ENCODE data around the gene FOXE1.

The FOXE1 gene

GRCh38 chr9:97850746-97851445, 2.1 kb upstream of the FOXE1 start:
- Histone ChIP-seq H3K4me1 (ENCODE audit: low read length) (no peaks in the 10 kb centered on the region), H3K36me3 (replicated peaks; ENCODE audit: insufficient read depth, low read length) (no peaks in the 10 kb centered on the region), H3K9me2 (replicated peaks; ENCODE audit: insufficient read depth, low read length) (no peaks in the 10 kb centered on the region), H3K4me3 (ENCODE audit: low read length) (no peak overlapping the region), H3K27ac (ENCODE audit: low read length) (no peak overlapping the region), H2AFZ (ENCODE audit: low read length) (no peak overlapping the region), H3K9ac (ENCODE audit: low read length) (no peak overlapping the region), H3K79me2 (ENCODE audit: low read length) (no peaks in the 10 kb centered on the region), H3K4me2 (ENCODE audit: low read depth, low read length) (no peak overlapping the region), H3K9me3 (replicated peaks; ENCODE audit: insufficient read depth, low read length) (no peaks in the 10 kb centered on the region), H3K27me3 (replicated peaks; ENCODE audit: insufficient read depth, low read length) (peaks cover 46% of the 10 kb centered on the region), H4K20me1 (ENCODE audit: insufficient read depth, low read length) (no peaks in the 10 kb centered on the region), H3F3A (ENCODE audit: insufficient read depth, low read length) (no peaks in the 10 kb centered on the region)
- no peak for TF ChIP-seq EZH2phosphoT487 (IDR thresholded peaks at IDR 0.05; ENCODE audit: low read length)
- TF ChIP-seq, protein P1, sequence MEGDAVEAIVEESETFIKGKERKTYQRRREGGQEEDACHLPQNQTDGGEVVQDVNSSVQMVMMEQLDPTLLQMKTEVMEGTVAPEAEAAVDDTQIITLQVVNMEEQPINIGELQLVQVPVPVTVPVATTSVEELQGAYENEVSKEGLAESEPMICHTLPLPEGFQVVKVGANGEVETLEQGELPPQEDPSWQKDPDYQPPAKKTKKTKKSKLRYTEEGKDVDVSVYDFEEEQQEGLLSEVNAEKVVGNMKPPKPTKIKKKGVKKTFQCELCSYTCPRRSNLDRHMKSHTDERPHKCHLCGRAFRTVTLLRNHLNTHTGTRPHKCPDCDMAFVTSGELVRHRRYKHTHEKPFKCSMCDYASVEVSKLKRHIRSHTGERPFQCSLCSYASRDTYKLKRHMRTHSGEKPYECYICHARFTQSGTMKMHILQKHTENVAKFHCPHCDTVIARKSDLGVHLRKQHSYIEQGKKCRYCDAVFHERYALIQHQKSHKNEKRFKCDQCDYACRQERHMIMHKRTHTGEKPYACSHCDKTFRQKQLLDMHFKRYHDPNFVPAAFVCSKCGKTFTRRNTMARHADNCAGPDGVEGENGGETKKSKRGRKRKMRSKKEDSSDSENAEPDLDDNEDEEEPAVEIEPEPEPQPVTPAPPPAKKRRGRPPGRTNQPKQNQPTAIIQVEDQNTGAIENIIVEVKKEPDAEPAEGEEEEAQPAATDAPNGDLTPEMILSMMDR (IDR thresholded peaks at IDR 0.05; ENCODE audit: low read length): no peak
- no peak for TF ChIP-seq EZH2 (optimal IDR thresholded peaks at IDR 0.05; ENCODE audit: low read depth, low read length)
- DNase-seq: no peak

GRCh38 chr9:97851446-97851883, 1.6 kb upstream of the FOXE1 start:
- no peak overlapping the region for H3K27ac ChIP-seq (ENCODE audit: low read length)
- H3K4me1 ChIP-seq (ENCODE audit: low read length): no peaks in the 10 kb centered on the region
- TF ChIP-seq, protein P1 (IDR thresholded peaks at IDR 0.05; ENCODE audit: low read length): no peak
- TF ChIP-seq EZH2 (optimal IDR thresholded peaks at IDR 0.05; ENCODE audit: low read depth, low read length) (no peak), EZH2phosphoT487 (IDR thresholded peaks at IDR 0.05; ENCODE audit: low read length) (no peak)
- no peak overlapping the region for H2AFZ ChIP-seq (ENCODE audit: low read length)
- no peaks in the 10 kb centered on the region for H3K9me3 ChIP-seq (replicated peaks; ENCODE audit: insufficient read depth, low read length)
- no peaks in the 10 kb centered on the region for H4K20me1 ChIP-seq (ENCODE audit: insufficient read depth, low read length)
- H3K79me2 ChIP-seq (ENCODE audit: low read length): no peaks in the 10 kb centered on the region
- H3F3A ChIP-seq (ENCODE audit: insufficient read depth, low read length): no peaks in the 10 kb centered on the region
- H3K9me2 ChIP-seq (replicated peaks; ENCODE audit: insufficient read depth, low read length): no peaks in the 10 kb centered on the region
- peaks cover 50% of the 10 kb centered on the region for H3K27me3 ChIP-seq (replicated peaks; ENCODE audit: insufficient read depth, low read length)
- H3K4me2 ChIP-seq (ENCODE audit: low read depth, low read length): no peak overlapping the region
- no peak overlapping the region for H3K9ac ChIP-seq (ENCODE audit: low read length)
- no peak for DNase-seq
- no peak overlapping the region for H3K4me3 ChIP-seq (ENCODE audit: low read length)
- H3K36me3 ChIP-seq (replicated peaks; ENCODE audit: insufficient read depth, low read length): no peaks in the 10 kb centered on the region

DNA sequence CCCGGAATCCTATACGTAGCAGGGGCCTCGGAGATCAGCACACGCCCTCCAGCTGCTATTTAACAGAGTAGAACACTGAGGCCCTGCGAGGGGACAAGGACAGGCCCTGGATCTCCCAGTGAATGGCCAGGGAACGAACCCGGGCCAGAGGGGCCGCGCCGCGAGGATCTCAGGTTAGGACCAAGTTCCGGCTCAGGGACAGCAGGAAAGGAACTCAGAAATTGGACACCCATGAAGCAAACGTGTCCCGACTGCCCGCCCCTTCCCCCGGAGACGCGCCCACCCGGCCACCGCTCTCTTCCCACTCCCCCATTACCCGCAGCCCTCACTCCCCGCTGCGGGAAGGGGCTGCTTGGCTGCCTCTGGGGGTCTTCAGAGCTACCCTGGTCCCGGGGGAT, 1.0 kb upstream of the FOXE1 start:
- Histone ChIP-seq H3K9ac (ENCODE audit: low read length) (no peak overlapping the region), H3K4me2 (ENCODE audit: low read depth, low read length) (no peak overlapping the region), H3K36me3 (replicated peaks; ENCODE audit: insufficient read depth, low read length) (no peaks in the 10 kb centered on the region), H3K27me3 (replicated peaks; ENCODE audit: insufficient read depth, low read length) (peaks cover 53% of the 10 kb centered on the region), H3K4me1 (ENCODE audit: low read length) (no peaks in the 10 kb centered on the region), H3K79me2 (ENCODE audit: low read length) (no peaks in the 10 kb centered on the region), H3K9me2 (replicated peaks; ENCODE audit: insufficient read depth, low read length) (no peaks in the 10 kb centered on the region), H4K20me1 (ENCODE audit: insufficient read depth, low read length) (no peaks in the 10 kb centered on the region), H3K4me3 (ENCODE audit: low read length) (no peak overlapping the region), H3K9me3 (replicated peaks; ENCODE audit: insufficient read depth, low read length) (no peaks in the 10 kb centered on the region), H3F3A (ENCODE audit: insufficient read depth, low read length) (no peaks in the 10 kb centered on the region), H3K27ac (ENCODE audit: low read length) (no peak overlapping the region), H2AFZ (ENCODE audit: low read length) (no peak overlapping the region)
- no peak for DNase-seq
- TF ChIP-seq, protein P1 (IDR thresholded peaks at IDR 0.05; ENCODE audit: low read length): no peak
- TF ChIP-seq EZH2phosphoT487 (IDR thresholded peaks at IDR 0.05; ENCODE audit: low read length): no peak
- no peak for TF ChIP-seq EZH2 (optimal IDR thresholded peaks at IDR 0.05; ENCODE audit: low read depth, low read length)

All from MM.1S (cell line).